ENCODE results near the gene ZIC1. TPM values are rescaled to one million over a fixed set of nuclear protein-coding genes. Genes with fewer than 3 reads are reported as not detected.

The ZIC1 gene
- total RNA-seq, 2 experiments from 2014 or later: not detected

DNA sequence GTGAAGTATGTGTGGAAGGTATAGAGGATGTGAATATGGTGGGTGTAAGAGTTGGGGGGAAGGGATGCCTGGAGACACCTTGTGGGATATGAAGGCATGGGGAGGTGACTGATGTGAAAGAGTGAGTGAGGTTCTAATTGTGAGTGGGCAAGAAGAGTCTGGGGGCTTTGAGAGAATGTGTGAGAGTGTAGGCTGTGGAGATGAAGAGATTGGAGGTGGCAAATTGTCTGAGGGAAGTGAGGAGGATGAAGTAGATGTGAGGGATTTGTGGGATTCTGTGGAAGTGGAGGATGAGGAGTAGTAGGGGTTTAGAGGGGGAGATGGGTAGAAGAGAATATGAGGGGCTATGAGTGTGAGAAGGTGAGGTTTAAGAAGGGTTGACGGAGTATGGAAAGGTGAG is 44.4 kb upstream of the ZIC1 start:
- CTCF ChIA-PET: no interaction called here
- intact Hi-C loops (cut with micrococcal nuclease): no loop called here

DNA sequence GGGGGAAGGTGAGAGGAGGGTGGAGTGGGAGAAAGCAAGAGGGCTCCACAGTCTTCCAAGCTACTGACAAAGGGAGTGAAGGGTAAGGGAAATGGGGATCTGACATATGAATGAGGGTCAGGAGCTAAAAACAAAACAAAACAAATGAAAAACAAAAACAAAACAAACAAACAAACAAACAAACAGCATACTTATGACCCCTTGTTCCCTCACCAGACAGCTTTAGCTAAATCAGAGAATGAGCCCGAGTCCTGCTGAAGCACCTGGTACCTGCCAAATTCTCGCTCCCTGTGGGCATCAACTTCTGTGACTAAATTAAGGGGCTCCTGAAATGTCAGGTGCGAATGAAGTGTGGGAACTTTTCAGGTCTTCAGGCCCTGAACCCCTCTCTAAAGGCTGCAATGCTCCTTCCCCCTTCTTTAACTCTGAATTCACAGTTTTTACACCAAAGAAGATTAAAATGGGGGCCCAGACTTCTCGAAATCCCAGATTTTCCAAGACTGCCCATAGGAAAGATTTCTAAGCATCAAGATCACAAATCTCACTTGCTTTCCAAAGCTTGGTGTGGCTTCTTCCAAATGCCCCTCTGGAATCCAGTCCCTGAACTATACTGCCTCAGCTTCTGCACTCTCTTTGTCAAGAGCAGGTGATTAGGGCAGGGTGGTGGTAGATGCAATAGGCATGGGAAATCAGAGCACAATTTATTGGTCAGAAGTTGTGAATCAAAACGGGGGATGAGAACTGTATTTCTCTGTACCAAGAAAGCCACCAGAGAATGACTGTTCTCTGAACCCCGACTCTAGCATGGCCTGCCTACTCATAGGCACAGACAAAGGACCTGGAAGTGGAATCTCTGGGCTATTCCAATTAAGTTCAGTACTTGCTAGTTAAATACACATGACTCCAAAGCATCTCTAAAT is 43.7 kb upstream of the ZIC1 start:
- ChIA-PET CTCF (no interaction called here), POLR2A (no interaction called here)
- TF ChIP-seq CTCF (IDR thresholded peaks at IDR 0.05): no peak
- Mint-ChIP-seq H3K4me3 (no peak overlapping the region), H3K4me1 (ENCODE audit: low read depth) (peaks cover 2% of the 10 kb centered on the region), H3K27ac (no peak overlapping the region), H3K9me3 (no peaks in the 10 kb centered on the region), H3K36me3 (ENCODE audit: low read depth) (no peaks in the 10 kb centered on the region), H3K27me3 (peaks cover 54% of the 10 kb centered on the region)
- intact Hi-C loops (cut with micrococcal nuclease): no loop called here
- DNase-seq (no peak), ATAC-seq (no peak)

More for the DNA sequence above, 44.4 kb upstream of the ZIC1 start:
- Mint-ChIP-seq H3K27me3 (peaks cover 54% of the 10 kb centered on the region), H3K4me1 (ENCODE audit: low read depth) (peaks cover 2% of the 10 kb centered on the region), H3K36me3 (ENCODE audit: low read depth) (no peaks in the 10 kb centered on the region), H3K27ac (no peak overlapping the region), H3K4me3 (no peak overlapping the region), H3K9me3 (no peaks in the 10 kb centered on the region)
- POLR2A ChIA-PET: no interaction called here
- no peak for TF ChIP-seq CTCF (IDR thresholded peaks at IDR 0.05)
- ATAC-seq (no peak), DNase-seq (no peak)

- Mint-ChIP-seq H3K4me1 (ENCODE audit: low read depth) (no peaks in the 10 kb centered on the region), H3K27me3 (peaks cover 59% of the 10 kb centered on the region), H3K4me3 (no peak overlapping the region), H3K9me3 (no peaks in the 10 kb centered on the region), H3K36me3 (ENCODE audit: low read depth) (no peaks in the 10 kb centered on the region), H3K27ac (no peak overlapping the region)
- DNase-seq: no peak
- ATAC-seq: no peak
- no peak for TF ChIP-seq CTCF (IDR thresholded peaks at IDR 0.05)
- POLR2A ChIA-PET: no interaction called here
- intact Hi-C loops (cut with micrococcal nuclease): no loop called here
- CTCF ChIA-PET: no interaction called here
Measured at GRCh38 chr3:147367676-147368075, 41.5 kb upstream of the ZIC1 start.

DNA sequence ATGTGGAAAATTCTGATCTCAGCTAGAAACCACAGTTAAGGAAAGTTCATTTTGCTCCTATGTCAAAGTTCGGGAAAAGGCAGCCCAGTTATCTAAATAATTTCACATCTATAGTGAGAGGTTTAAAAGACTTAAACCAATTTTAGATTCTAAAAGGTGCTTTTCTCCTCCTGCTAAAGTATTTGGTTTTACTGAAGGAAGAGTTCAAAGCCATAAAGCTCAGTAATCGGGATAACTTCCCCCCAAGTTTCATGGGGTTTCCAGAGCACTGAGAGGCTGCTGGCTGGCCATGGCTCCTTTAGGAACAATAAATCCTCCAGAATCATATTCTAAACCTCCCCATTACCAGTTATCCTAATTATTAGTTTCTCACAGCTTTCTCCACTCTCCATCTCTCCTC is 41.0 kb upstream of the ZIC1 start:
- no peaks in the 10 kb centered on the region for H3K9me3 Mint-ChIP-seq
- peaks cover 62% of the 10 kb centered on the region for H3K27me3 Mint-ChIP-seq
- no peaks in the 10 kb centered on the region for H3K36me3 Mint-ChIP-seq (ENCODE audit: low read depth)
- H3K4me3 Mint-ChIP-seq: no peak overlapping the region
- H3K4me1 Mint-ChIP-seq (ENCODE audit: low read depth): no peaks in the 10 kb centered on the region
- no peak for ATAC-seq
- intact Hi-C loops (cut with micrococcal nuclease): no loop called here
- no peak for TF ChIP-seq CTCF (IDR thresholded peaks at IDR 0.05)
- ChIA-PET POLR2A (no interaction called here), CTCF (no interaction called here)
- no peak overlapping the region for H3K27ac Mint-ChIP-seq
- DNase-seq: no peak

- no peaks in the 10 kb centered on the region for H3K36me3 Mint-ChIP-seq (ENCODE audit: low read depth)
- ATAC-seq (no peak), DNase-seq (no peak)
- intact Hi-C loops (cut with micrococcal nuclease): no loop called here
- no peaks in the 10 kb centered on the region for H3K4me1 Mint-ChIP-seq (ENCODE audit: low read depth)
- ChIA-PET POLR2A (no interaction called here), CTCF (no interaction called here)
- no peak overlapping the region for H3K4me3 Mint-ChIP-seq
- H3K9me3 Mint-ChIP-seq: no peaks in the 10 kb centered on the region
- H3K27ac Mint-ChIP-seq: no peak overlapping the region
- TF ChIP-seq CTCF (IDR thresholded peaks at IDR 0.05): no peak
- peaks cover 65% of the 10 kb centered on the region for H3K27me3 Mint-ChIP-seq
Measured at GRCh38 chr3:147368561-147369221, 40.5 kb upstream of the ZIC1 start.
